ENCODE measurements around the gene COQ10A. TPM values are rescaled to one million over a fixed set of nuclear protein-coding genes. Genes with fewer than 3 reads are reported as not detected.

The COQ10A gene
- polyA plus RNA-seq (2013), result 4.7 TPM in 2 replicates

DNA sequence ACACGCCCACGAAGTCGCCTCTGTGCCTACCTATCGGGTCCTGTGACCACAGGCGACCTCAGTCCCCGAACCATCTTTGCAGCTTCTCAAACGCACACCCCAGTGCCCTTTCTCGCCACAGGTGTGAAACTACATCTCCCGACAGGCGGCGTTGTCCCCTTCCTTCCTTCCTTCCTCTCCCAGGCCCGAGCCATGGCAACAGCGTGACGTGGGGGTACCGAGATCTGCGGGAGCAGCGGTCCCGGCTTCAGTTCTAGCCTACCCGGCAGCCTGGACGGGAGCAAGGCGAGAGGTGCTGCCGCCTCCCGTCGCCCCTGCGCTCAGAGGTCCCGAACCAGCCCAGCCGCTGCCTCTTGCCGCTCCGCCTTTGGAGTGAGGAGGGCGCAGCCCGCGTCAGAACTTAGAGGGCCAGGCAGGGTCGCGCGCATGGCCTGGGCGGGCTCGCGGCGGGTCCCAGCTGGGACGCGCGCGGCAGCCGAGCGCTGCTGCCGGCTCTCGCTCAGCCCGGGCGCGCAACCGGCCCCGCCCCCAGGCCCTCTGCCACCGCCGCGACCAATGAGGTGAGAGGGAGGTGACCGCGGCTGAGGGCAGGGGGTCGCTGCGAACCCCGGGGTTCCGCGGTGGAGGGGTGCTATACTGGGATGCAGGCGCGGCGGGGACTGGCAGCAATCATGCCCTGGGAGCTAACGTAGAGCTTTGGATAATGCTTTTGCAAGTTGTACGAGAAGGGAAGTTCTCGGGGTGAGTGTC is at the start of gene COQ10A:
COQ10A (plus strand) TSS at position 250 of the 750 bp plus-strand sequence; CDS start at position 427, 177 bp downstream.
- Histone ChIP-seq H3K9ac (ENCODE audit: low read length) (peak within 1 kb of the TSS; percentile 63), H3K23ac (ENCODE audit: low read length) (no peak within 1 kb of the TSS), H3K4me1 (ENCODE audit: control insufficient read depth in 1 of 2, insufficient read depth in 2 of 2, low read length in 2 of 2) (peaks cover 4% of the 10 kb centered on the region in 2 experiments), H3K14ac (ENCODE audit: low read length) (peak within 1 kb of the TSS; percentile 70), H3K27me3 (ENCODE audit: insufficient read depth, low read length) (no peaks in the 10 kb centered on the region), H3K4ac (ENCODE audit: low read depth, low read length) (no peak within 1 kb of the TSS), H3K36me3 (ENCODE audit: control insufficient read depth in 1 of 2, insufficient read depth in 2 of 2, low read length in 2 of 2) (peaks cover 6 to 11% of the 10 kb centered on the region in 2 experiments), H2AFZ (ENCODE audit: insufficient read depth, low read length, poor library complexity) (peak within 1 kb of the TSS; percentile 92), H3K27ac (ENCODE audit: low read depth, low read length) (peak within 1 kb of the TSS; percentile 62), H4K8ac (ENCODE audit: low read depth, low read length) (peak within 1 kb of the TSS; percentile 69), H3K4me2 (ENCODE audit: low read length) (peak within 1 kb of the TSS; percentile 82), H3K18ac (ENCODE audit: low read length) (peak within 1 kb of the TSS; percentile 44), H2BK5ac (ENCODE audit: low read depth, low read length, poor library complexity) (peak within 1 kb of the TSS; percentile 42), H3K79me1 (ENCODE audit: low read length) (peaks cover 3% of the 10 kb centered on the region), H2BK12ac (ENCODE audit: low read length) (no peak within 1 kb of the TSS), H3K4me3 (ENCODE audit: low read depth, low read length) (peak within 1 kb of the TSS; percentile 83), H2AK5ac (ENCODE audit: low read length) (no peak within 1 kb of the TSS), H4K91ac (ENCODE audit: low read depth, low read length) (peak within 1 kb of the TSS; percentile 71), H3K79me2 (ENCODE audit: control insufficient read depth, insufficient read depth, low read length, poor library complexity) (peaks cover 2% of the 10 kb centered on the region), H2BK120ac (ENCODE audit: insufficient read depth, low read length, poor library complexity) (peak within 1 kb of the TSS; percentile 20), H3K9me3 (ENCODE audit: insufficient read depth, low read depth, low read length) (no peaks in the 10 kb centered on the region), H4K12ac (ENCODE audit: low read depth, low read length) (peak within 1 kb of the TSS; percentile 75)
- DNase-seq, result peak; percentile 80 to 90
- no CpG with 5 or more reads among the region's 68 CpGs for WGBS (ENCODE audit: extremely low coverage, insufficient coverage, insufficient read length)

DNA sequence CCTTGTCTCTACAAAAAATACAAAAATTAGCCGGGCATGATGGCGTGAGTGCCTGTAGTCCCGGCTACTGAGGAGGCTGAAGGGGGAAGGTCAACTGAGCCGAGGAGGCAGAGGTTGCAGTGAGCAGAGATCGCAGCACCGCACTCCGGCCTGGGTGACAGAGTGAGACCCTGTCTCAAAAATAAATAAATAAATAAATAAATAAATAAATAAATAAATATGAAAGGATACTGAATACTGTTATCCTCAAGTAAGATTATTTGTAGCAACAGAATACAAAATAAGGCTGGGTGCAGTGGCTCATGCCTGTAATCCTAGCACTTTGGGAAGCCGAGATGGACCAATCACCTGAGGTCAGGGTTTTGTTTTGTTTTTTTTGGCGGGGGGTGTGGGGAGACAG is 46.9 kb upstream of the COQ10A start:
- Histone ChIP-seq H3K36me3 (ENCODE audit: control insufficient read depth in 1 of 2, insufficient read depth in 2 of 2, low read length in 2 of 2) (peaks cover 8 to 16% of the 10 kb centered on the region in 2 experiments), H4K91ac (ENCODE audit: low read depth, low read length) (no peak overlapping the region), H4K12ac (ENCODE audit: low read depth, low read length) (no peak overlapping the region), H2BK12ac (ENCODE audit: low read length) (no peak overlapping the region), H2AFZ (ENCODE audit: insufficient read depth, low read length, poor library complexity) (no peak overlapping the region), H3K4me2 (ENCODE audit: low read length) (no peak overlapping the region), H2AK5ac (ENCODE audit: low read length) (no peak overlapping the region), H4K8ac (ENCODE audit: low read depth, low read length) (no peak overlapping the region), H2BK5ac (ENCODE audit: low read depth, low read length, poor library complexity) (no peak overlapping the region), H3K23ac (ENCODE audit: low read length) (no peak overlapping the region), H3K9ac (ENCODE audit: low read length) (no peak overlapping the region), H3K4me1 (ENCODE audit: control insufficient read depth in 1 of 2, insufficient read depth in 2 of 2, low read length in 2 of 2) (peaks cover 2 to 18% of the 10 kb centered on the region in 2 experiments), H3K79me1 (ENCODE audit: low read length) (peaks cover 15% of the 10 kb centered on the region), H3K4me3 (ENCODE audit: low read depth, low read length) (no peak overlapping the region), H3K14ac (ENCODE audit: low read length) (no peak overlapping the region), H3K79me2 (ENCODE audit: control insufficient read depth, insufficient read depth, low read length, poor library complexity) (peaks cover 7% of the 10 kb centered on the region), H2BK120ac (ENCODE audit: insufficient read depth, low read length, poor library complexity) (no peak overlapping the region), H3K9me3 (ENCODE audit: insufficient read depth, low read depth, low read length) (peaks cover 3% of the 10 kb centered on the region), H3K27me3 (ENCODE audit: insufficient read depth, low read length) (no peaks in the 10 kb centered on the region), H3K27ac (ENCODE audit: low read depth, low read length) (no peak overlapping the region), H3K18ac (ENCODE audit: low read length) (no peak overlapping the region), H3K4ac (ENCODE audit: low read depth, low read length) (peak overlapping the region; percentile 14)
- no peak for DNase-seq
- no CpG with 5 or more reads among the region's 9 CpGs for WGBS (ENCODE audit: extremely low coverage, insufficient coverage, insufficient read length)

DNA sequence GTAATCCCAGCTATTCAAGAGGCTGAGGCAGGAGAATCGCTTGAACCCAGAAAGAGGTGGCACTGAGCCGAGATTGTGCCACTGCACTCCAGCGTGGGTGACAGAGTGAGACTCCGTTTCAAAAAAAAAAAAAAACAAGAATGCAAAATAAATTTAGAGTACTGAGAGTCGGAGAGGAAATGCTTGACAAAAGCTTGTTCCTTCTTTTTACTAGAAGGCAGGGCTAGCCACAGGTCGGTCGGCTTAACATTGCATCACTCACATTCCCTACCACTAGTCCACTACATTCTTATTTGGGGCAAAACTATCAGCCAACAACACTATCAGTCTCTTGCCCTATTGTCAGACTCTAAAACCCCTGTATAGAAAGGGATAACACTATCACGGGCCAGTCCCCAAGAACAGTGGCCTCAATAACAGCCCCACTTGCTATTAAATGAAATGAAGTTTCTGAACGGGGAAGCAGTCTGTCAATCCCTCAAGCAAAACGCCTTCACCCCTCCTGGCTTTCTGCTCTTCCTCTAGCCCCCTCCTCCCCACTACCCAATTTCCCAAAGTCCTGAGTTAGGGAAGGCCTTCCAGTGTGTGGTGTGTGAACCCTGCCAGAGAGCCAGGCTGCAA is 46.0 kb upstream of the COQ10A start:
- Histone ChIP-seq H3K9ac (ENCODE audit: low read length) (peak overlapping the region; percentile 79), H3K27me3 (ENCODE audit: insufficient read depth, low read length) (no peaks in the 10 kb centered on the region), H3K36me3 (ENCODE audit: control insufficient read depth in 1 of 2, insufficient read depth in 2 of 2, low read length in 2 of 2) (peaks cover 4 to 8% of the 10 kb centered on the region in 2 experiments), H3K4me3 (ENCODE audit: low read depth, low read length) (peak overlapping the region; percentile 79), H3K27ac (ENCODE audit: low read depth, low read length) (peak overlapping the region; percentile 90), H2BK12ac (ENCODE audit: low read length) (no peak overlapping the region), H2AK5ac (ENCODE audit: low read length) (no peak overlapping the region), H4K91ac (ENCODE audit: low read depth, low read length) (peak overlapping the region; percentile 28), H3K18ac (ENCODE audit: low read length) (peak overlapping the region; percentile 31), H4K8ac (ENCODE audit: low read depth, low read length) (peak overlapping the region; percentile 59), H3K4ac (ENCODE audit: low read depth, low read length) (peak overlapping the region; percentile 31), H4K12ac (ENCODE audit: low read depth, low read length) (no peak overlapping the region), H3K9me3 (ENCODE audit: insufficient read depth, low read depth, low read length) (peaks cover 3% of the 10 kb centered on the region), H3K79me2 (ENCODE audit: control insufficient read depth, insufficient read depth, low read length, poor library complexity) (peaks cover 7% of the 10 kb centered on the region), H3K4me1 (ENCODE audit: control insufficient read depth in 1 of 2, insufficient read depth in 2 of 2, low read length in 2 of 2) (peaks cover 2 to 19% of the 10 kb centered on the region in 2 experiments), H3K23ac (ENCODE audit: low read length) (no peak overlapping the region), H3K79me1 (ENCODE audit: low read length) (peaks cover 15% of the 10 kb centered on the region), H3K4me2 (ENCODE audit: low read length) (peak overlapping the region; percentile 94), H2BK5ac (ENCODE audit: low read depth, low read length, poor library complexity) (peak overlapping the region; percentile 46), H2BK120ac (ENCODE audit: insufficient read depth, low read length, poor library complexity) (peak overlapping the region; percentile 9), H2AFZ (ENCODE audit: insufficient read depth, low read length, poor library complexity) (peak overlapping the region; percentile 32), H3K14ac (ENCODE audit: low read length) (peak overlapping the region; percentile 69)
- peak; percentile 26 to 64 for DNase-seq
- no CpG with 5 or more reads among the region's 10 CpGs for WGBS (ENCODE audit: extremely low coverage, insufficient coverage, insufficient read length)

DNA sequence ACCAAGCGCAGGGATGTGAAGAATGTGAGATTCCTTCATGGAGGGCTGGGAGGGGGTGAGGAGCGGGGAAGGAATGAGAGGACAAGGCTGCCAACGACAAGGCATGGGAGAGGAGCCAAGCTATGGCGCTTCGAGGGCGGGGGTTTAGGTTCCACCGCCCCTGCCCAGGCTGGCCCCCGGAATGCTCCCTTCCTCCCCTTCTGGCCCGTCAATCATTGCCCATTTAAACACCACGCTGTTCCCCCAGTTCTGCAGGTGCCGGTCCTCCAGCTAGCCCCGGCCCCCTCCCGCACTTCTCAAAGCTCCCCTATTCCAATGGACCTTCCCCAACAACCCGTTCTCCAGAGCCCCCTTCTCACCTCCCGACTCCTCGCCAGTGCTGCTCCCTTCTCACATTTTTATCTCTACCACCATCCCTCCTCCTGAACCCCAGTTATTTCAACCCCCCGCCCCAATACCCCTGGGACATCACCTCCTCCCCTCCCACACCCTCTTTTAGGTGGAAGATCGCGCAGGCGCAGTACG is 45.4 kb upstream of the COQ10A start:
- H3K18ac ChIP-seq (ENCODE audit: low read length), result peak overlapping the region; percentile 67
- H2BK12ac ChIP-seq (ENCODE audit: low read length), result no peak overlapping the region
- peak overlapping the region; percentile 46 for H2BK5ac ChIP-seq (ENCODE audit: low read depth, low read length, poor library complexity)
- H3K79me1 ChIP-seq (ENCODE audit: low read length), result peaks cover 15% of the 10 kb centered on the region
- H3K36me3 ChIP-seq (ENCODE audit: control insufficient read depth in 1 of 2, insufficient read depth in 2 of 2, low read length in 2 of 2), result peaks cover 3 to 7% of the 10 kb centered on the region in 2 experiments
- peak overlapping the region; percentile 79 for H3K4me3 ChIP-seq (ENCODE audit: low read depth, low read length)
- H3K4me2 ChIP-seq (ENCODE audit: low read length), result peak overlapping the region; percentile 94
- H3K27me3 ChIP-seq (ENCODE audit: insufficient read depth, low read length), result no peaks in the 10 kb centered on the region
- no peak overlapping the region for H2AK5ac ChIP-seq (ENCODE audit: low read length)
- H3K4ac ChIP-seq (ENCODE audit: low read depth, low read length), result peak overlapping the region; percentile 31
- peak overlapping the region; percentile 9 for H2BK120ac ChIP-seq (ENCODE audit: insufficient read depth, low read length, poor library complexity)
- peaks cover 3% of the 10 kb centered on the region for H3K9me3 ChIP-seq (ENCODE audit: insufficient read depth, low read depth, low read length)
- peak overlapping the region; percentile 38 for H4K12ac ChIP-seq (ENCODE audit: low read depth, low read length)
- peaks cover 7% of the 10 kb centered on the region for H3K79me2 ChIP-seq (ENCODE audit: control insufficient read depth, insufficient read depth, low read length, poor library complexity)
- peak overlapping the region; percentile 59 for H4K8ac ChIP-seq (ENCODE audit: low read depth, low read length)
- peak overlapping the region; percentile 28 for H4K91ac ChIP-seq (ENCODE audit: low read depth, low read length)
- peak; percentile 34 to 67 for DNase-seq
- H3K9ac ChIP-seq (ENCODE audit: low read length), result peak overlapping the region; percentile 79
- no CpG with 5 or more reads among the region's 21 CpGs for WGBS (ENCODE audit: extremely low coverage, insufficient coverage, insufficient read length)
- no peak overlapping the region for H3K23ac ChIP-seq (ENCODE audit: low read length)
- peak overlapping the region; percentile 69 for H3K14ac ChIP-seq (ENCODE audit: low read length)
- H3K27ac ChIP-seq (ENCODE audit: low read depth, low read length), result peak overlapping the region; percentile 90
- H3K4me1 ChIP-seq (ENCODE audit: control insufficient read depth in 1 of 2, insufficient read depth in 2 of 2, low read length in 2 of 2), result peaks cover 2 to 19% of the 10 kb centered on the region in 2 experiments
- H2AFZ ChIP-seq (ENCODE audit: insufficient read depth, low read length, poor library complexity), result peak overlapping the region; percentile 32

Measured in trophoblast cell (in vitro differentiated cells and primary cell).